VCaP (cell line): Measurements from ENCODE around the gene PYGO2.

ENCODE experiments used
- H3K27ac ChIP-seq: fragments of 450-650 bp; 2 replicates; pipeline ENCODE4 v1.5.1; 2017
- TF ChIP-seq, protein P1 (sequence below): fragments of 450-650 bp; conservative IDR thresholded peaks from 2 replicates; pipeline ENCODE4 v1.5.1; 2017; ENCODE audit warnings: mild to moderate bottlenecking, moderate library complexity

PYGO2 gene

DNA sequence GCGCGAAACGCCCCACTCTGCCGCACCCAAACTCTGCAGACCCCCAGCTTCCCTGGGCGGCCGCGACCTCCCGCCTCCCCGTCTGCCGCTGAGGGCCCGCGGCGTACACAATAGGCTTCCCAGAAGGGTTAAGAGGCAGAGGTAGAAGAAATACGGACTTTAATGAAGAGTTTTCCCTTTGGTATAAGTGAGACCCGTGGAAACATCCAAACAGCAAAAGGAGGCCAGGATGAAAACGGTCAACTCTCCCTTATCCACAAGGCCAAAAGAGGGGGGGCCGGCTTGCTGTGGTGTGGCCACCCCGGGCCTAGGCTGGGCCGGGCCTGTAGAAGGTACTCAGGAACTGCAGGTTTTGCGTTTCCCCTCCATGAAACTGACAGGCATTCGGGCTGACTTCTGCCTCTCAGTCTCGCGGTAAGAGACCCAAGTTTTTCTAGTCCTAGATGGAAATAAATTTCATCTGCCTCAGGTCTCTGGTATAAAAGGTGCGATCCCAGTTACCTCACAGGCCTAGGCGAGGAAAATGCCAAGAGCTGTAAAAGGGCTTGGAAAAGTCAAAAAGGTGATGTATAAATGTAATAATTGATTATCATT is 671 bp upstream of the PYGO2 start:
- H3K27ac ChIP-seq: peak overlapping the region; percentile 100
- TF ChIP-seq, protein P1, sequence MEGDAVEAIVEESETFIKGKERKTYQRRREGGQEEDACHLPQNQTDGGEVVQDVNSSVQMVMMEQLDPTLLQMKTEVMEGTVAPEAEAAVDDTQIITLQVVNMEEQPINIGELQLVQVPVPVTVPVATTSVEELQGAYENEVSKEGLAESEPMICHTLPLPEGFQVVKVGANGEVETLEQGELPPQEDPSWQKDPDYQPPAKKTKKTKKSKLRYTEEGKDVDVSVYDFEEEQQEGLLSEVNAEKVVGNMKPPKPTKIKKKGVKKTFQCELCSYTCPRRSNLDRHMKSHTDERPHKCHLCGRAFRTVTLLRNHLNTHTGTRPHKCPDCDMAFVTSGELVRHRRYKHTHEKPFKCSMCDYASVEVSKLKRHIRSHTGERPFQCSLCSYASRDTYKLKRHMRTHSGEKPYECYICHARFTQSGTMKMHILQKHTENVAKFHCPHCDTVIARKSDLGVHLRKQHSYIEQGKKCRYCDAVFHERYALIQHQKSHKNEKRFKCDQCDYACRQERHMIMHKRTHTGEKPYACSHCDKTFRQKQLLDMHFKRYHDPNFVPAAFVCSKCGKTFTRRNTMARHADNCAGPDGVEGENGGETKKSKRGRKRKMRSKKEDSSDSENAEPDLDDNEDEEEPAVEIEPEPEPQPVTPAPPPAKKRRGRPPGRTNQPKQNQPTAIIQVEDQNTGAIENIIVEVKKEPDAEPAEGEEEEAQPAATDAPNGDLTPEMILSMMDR: no peak; the same call in none of the 2 replicates

DNA sequence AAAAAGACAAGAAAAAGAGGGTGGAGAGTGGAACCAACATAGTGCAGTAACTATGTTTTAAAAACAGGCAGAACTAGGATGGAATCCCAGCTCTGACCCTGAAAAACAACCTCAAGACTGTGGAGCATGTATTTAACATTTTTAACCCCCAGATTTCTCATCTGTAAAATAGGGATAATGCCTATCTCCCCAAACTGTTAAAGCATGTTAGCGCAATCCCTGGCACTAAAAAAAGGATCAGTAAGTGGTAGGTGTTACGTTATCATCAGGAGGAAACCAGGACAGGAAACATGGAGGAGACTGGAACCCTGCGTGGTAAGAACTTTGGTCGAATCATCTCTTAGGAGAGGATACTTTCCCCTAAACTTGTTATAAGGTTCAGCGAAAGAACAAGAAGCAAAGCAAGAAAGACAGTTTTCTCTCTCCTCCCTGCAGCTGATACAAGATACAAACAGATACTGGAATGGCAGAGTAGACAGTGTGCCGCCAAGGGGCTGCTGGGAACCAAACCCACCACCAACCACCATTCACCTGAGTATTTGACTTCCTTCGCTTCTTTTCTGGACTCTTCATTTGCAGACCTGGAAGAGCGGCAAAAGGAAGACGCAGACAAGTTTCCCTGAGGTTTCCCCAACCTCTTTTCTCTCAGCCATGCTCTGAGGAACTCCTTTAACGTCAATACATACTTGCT is 991 bp downstream of the PYGO2 start:
- peak overlapping the region; percentile 100 for H3K27ac ChIP-seq
- TF ChIP-seq, protein P1: no peak

DNA sequence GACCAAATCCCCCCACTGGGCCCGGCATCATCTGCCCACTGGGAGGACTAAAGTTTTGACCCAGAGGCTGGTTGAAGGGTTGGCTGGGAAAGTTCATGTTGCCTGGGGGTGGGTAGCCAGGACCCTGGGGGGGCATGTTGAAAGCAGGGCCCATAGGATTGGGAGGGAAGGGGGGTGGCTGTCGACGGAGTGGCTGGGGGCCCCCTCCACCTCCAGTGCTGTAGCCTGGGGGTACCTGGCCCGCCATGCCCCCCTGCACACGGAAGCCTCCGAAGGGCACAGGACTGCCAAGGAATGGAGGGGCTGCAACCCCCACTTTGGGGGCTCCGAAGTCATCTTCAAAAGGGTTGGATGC is 2.2 kb downstream of the PYGO2 start:
- peak overlapping the region; percentile 100 for H3K27ac ChIP-seq
- TF ChIP-seq, protein P1: no peak

DNA sequence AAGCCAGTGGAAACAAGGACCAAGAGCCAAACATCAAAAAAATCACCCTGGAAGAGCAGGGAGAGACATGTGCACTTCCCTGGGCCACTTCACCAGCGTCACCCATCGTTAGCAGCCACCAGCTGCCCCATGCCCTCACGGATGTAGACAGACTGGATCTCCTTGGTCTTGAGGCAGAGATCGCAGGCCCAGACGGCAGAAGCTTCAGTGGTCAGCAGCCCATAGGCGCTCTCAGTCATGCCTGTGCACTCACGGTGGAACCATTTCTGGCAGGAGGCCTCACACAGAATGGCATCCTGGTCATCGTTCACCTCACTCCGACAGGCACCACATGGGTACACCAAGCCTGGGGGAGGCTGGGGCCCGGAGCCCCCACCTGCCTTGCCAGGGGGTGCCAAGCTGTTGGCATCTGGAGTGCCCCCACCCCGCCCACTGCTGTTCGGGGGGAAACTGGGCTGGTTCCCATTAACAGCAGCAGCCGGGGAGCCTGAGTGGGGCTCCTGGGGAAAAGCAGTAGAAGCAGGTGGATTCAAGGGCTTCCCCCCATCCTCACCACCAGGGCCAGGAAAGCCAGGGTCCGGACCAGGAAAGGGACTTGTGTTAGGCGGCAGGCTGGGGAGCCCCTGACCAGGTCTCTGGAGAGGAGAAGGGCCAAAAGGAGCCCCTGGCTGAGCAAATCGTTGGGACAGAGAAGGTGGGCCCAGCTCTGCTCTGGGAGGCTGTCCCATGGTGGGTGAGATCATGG is 2.7 kb downstream of the PYGO2 start:
- H3K27ac ChIP-seq: peak overlapping the region; percentile 0; the same call in 1 of the 2 replicates
- TF ChIP-seq, protein P1: no peak

DNA sequence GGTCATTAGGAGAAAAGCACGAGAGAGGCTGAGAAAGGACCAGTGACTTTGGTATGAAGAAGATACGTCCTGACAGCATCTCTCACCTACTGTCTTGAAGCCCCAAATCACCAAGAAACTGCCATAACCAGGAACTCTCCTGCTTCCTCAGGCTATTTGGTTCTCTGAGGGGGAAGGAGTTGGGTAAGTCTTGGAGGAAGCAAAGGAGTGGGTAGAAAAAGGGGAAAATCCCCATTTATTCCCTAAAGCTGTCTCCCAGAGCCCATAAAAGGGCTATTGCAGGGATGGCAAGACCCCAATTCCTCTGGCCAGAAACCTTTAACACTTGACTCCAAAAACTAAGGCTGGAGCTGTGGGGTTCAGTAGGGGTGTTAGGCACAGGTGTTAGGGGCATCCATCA is 3.5 kb downstream of the PYGO2 start:
- TF ChIP-seq, protein P1: no peak
- peak overlapping the region; percentile 0; the same call in 1 of the 2 replicates for H3K27ac ChIP-seq

DNA sequence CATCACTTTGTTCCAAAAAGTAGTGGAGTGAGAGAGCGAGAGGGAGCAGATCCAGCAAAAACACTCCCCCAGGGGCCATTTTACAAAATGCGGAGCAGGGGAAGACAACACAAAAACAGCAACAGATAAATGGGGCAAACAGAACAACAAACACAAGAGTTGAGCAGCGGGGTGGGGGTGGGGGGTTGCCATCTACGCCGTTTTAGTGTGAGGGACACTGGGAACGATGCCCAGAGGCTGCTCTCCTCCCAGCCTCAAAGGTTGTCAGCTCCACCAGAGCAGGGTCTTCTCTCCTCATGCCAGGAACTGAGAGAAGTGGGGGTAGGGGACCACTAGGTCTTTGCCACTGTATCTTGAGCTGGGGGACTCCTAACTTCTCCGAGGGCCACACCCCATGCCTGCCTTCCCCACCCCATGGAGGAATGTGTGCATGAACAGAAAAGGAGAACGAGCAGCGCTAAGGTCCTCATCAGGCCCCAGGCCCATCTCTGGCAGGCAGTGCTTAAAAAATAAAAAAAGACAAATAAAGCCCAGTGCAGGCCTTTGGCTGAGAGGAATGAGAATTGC is 4.4 kb downstream of the PYGO2 start:
- peak overlapping the region; percentile 66 for H3K27ac ChIP-seq
- TF ChIP-seq, protein P1: no peak

DNA sequence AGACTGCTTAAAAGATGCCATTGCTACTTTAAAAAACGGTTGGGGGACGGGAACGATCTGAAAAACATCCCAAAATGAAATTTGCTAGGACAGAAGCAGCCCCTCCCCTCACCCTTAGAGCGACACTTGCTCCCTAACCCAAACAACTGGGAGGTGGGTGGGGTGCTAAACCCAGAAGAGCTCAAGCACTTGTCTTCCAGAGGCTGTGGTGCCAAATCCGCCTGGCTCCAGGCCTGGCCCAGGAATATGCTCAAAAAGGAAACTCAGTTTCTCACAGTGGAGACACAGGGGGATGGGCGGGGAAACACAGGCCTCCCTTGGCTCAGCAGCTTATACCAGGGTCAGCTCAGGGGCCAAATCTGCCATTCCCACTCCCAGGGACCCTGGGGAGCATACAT is 5.0 kb downstream of the PYGO2 start:
- TF ChIP-seq, protein P1: no peak
- peak overlapping the region; percentile 66 for H3K27ac ChIP-seq
